DND-41 (cell line): Measurements from ENCODE around the gene U2AF1L4.
A peak's percentile ranks its signal among the peaks of the same experiment; 100 is the strongest.

Source experiments
- ATAC-seq: fragments of 200-7000 bp; cut with Tn5 transposase; 3 replicates; pipeline ENCODE4 v1.9.1; 2021; ENCODE audit warnings: low read depth; ENCODE audit not compliant: insufficient read depth
- DNase-seq: peaks from one replicate; pipeline ENCODE4 v3.0.0-alpha.2; 2020
- H2AFZ ChIP-seq: 2 replicates; pipeline ENCODE4 v1.6.0; 2012; ENCODE audit warnings: low read depth, low read length
- H3K27ac ChIP-seq: 2 replicates; pipeline ENCODE4 v1.5.1; 2012; ENCODE audit warnings: low read length, inconsistent platforms
- H3K27me3 ChIP-seq: fragments of 200-600 bp; sonication (generic); 2 replicates; pipeline ENCODE4 v1.6.0; 2012; ENCODE audit warnings: low read length, mild to moderate bottlenecking, inconsistent platforms; ENCODE audit not compliant: insufficient read depth, poor library complexity
- H3K36me3 ChIP-seq: 2 replicates; pipeline ENCODE4 v1.5.1; 2012; ENCODE audit warnings: low read length, inconsistent platforms; ENCODE audit not compliant: insufficient read depth
- H3K4me1 ChIP-seq: 2 replicates; pipeline ENCODE4 v1.5.1; 2012; ENCODE audit warnings: mild to moderate bottlenecking, low read length; ENCODE audit not compliant: insufficient read depth
- H3K4me2 ChIP-seq: 2 replicates; pipeline ENCODE4 v1.6.0; 2012; ENCODE audit warnings: mild to moderate bottlenecking, moderate library complexity, low read length, inconsistent platforms; ENCODE audit not compliant: insufficient read depth
- H3K4me3 ChIP-seq, 2 experiments: fragments of 200-600 bp in 1 of 2; shearing (Covaris generic) in 1 of 2; 2 replicates each; pipeline ENCODE4 v1.5.1; 2012 to 2016; ENCODE audit warnings: inconsistent platforms in 2 of 2, low read length in 2 of 2, mild to moderate bottlenecking in 2 of 2, low read depth in 1 of 2, moderate library complexity in 1 of 2
- H3K79me2 ChIP-seq: 2 replicates; pipeline ENCODE4 v1.6.0; 2012; ENCODE audit warnings: low read length, inconsistent platforms; ENCODE audit not compliant: insufficient read depth
- H3K9ac ChIP-seq: 2 replicates; pipeline ENCODE4 v1.6.0; 2012; ENCODE audit warnings: low read depth, mild to moderate bottlenecking, inconsistent platforms, low read length, moderate library complexity
- H3K9me3 ChIP-seq: 2 replicates; pipeline ENCODE4 v1.5.1; 2012; ENCODE audit warnings: low read length, moderate library complexity, mild to moderate bottlenecking, inconsistent platforms; ENCODE audit not compliant: insufficient read depth, severe bottlenecking
- H4K20me1 ChIP-seq: 2 replicates; pipeline ENCODE4 v1.6.0; 2012; ENCODE audit warnings: low read length; ENCODE audit not compliant: insufficient read depth
- CTCF ChIP-seq: IDR thresholded peaks from 2 replicates; pipeline ENCODE4 v1.5.1; 2012; ENCODE audit warnings: borderline replicate concordance, low read length, moderate library complexity, mild to moderate bottlenecking; ENCODE audit not compliant: poor library complexity, severe bottlenecking; ENCODE audit errors: extremely low read depth
- EZH2 ChIP-seq: IDR thresholded peaks from 3 replicates; pipeline ENCODE4 v1.6.1; 2012; ENCODE audit warnings: borderline replicate concordance, low read depth, mild to moderate bottlenecking, moderate library complexity, low read length, inconsistent platforms; ENCODE audit not compliant: severe bottlenecking

Gene U2AF1L4

GRCh38 chr19:35789978-35790944, 45.0 kb upstream of the U2AF1L4 start:
- Histone ChIP-seq H3K4me2 (no peak overlapping the region), H3K4me3 (no peak overlapping the region), H3K27me3 (no peaks in the 10 kb centered on the region), H3K79me2 (no peaks in the 10 kb centered on the region), H4K20me1 (peaks cover 4% of the 10 kb centered on the region), H3K9ac (no peak overlapping the region), H3K36me3 (peaks cover 13% of the 10 kb centered on the region), H2AFZ (no peak overlapping the region), H3K27ac (no peak overlapping the region), H3K4me1 (no peaks in the 10 kb centered on the region), H3K9me3 (no peaks in the 10 kb centered on the region)
- no peak for TF ChIP-seq CTCF
- no peak for TF ChIP-seq EZH2
- ATAC-seq (peak; percentile 12; the same call in 1 of the 3 replicates), DNase-seq (no peak)

DNA sequence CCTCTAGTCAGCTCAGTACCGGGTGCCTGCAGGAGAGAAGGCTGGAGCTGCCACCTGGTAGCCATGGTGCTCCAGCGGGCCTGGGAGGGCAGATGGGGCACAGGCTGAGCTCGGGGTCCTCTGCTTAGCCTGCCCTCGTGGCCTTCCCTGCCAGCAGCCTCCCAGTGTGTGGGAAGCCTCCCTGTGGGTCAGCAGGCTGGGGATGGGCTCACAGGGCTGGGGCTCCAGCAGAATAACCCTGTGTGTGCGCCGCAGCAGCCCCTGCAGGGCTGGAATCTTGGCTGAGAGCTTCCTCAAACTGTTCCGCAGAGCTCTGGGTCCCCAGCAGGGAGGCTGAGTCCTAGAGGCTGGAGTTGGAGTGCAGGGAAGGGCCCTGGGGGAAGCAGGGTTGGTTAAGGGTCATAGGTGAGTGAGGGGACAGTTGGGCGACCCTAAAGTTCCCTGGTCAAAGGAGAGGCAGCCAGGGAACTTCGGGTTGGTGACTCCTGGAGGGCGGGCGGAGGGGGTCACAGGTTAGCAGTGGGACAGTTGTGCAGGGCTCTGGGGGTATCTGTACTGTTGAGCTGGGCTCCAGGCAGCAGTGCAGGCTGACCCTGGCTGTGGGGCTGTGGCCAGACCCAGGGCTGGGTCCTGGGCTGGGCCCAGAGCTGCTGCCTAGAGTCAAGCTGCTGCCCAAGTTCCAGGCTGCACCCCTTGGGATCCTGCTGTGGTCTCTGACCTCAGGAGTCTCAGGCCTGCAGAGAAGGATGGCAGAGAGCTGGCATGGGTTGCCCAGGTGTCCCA, 44.2 kb upstream of the U2AF1L4 start:
- no peaks in the 10 kb centered on the region for H3K79me2 ChIP-seq
- H3K4me3 ChIP-seq, result no peak overlapping the region
- H3K36me3 ChIP-seq, result peaks cover 20% of the 10 kb centered on the region
- DNase-seq, result no peak
- H3K4me1 ChIP-seq, result no peaks in the 10 kb centered on the region
- no peak overlapping the region for H3K9ac ChIP-seq
- H3K27me3 ChIP-seq, result no peaks in the 10 kb centered on the region
- no peak overlapping the region for H3K4me2 ChIP-seq
- H3K9me3 ChIP-seq, result no peaks in the 10 kb centered on the region
- H4K20me1 ChIP-seq, result peaks cover 4% of the 10 kb centered on the region
- no peak overlapping the region for H2AFZ ChIP-seq
- no peak overlapping the region for H3K27ac ChIP-seq
- TF ChIP-seq EZH2 (no peak), CTCF (no peak)
- ATAC-seq, result 0 out of 3 replicates have a peak, but pooled peaks have one; percentile 4

- ATAC-seq (no peak), DNase-seq (no peak)
- Histone ChIP-seq H3K36me3 (peaks cover 28% of the 10 kb centered on the region), H3K4me3 (no peak overlapping the region), H3K4me1 (no peaks in the 10 kb centered on the region), H3K79me2 (no peaks in the 10 kb centered on the region), H3K4me2 (no peak overlapping the region), H4K20me1 (peaks cover 4% of the 10 kb centered on the region), H3K9me3 (no peaks in the 10 kb centered on the region), H3K9ac (no peak overlapping the region), H3K27ac (no peak overlapping the region), H3K27me3 (no peaks in the 10 kb centered on the region), H2AFZ (no peak overlapping the region)
- TF ChIP-seq CTCF (no peak), EZH2 (no peak)
These were observed 43.2 kb upstream of the U2AF1L4 start for GRCh38 chr19:35788205-35788960.
